ENCODE measurements around the gene GNAI3. TPM values are rescaled to one million over a fixed set of nuclear protein-coding genes. Genes with fewer than 3 reads are reported as not detected.

GNAI3 gene
- total RNA-seq, 1 donor from 2014 or later = 16.3 TPM

GRCh38 chr1:109631513-109632505 lies 83.4 kb downstream of the GNAI3 start:
- FAIRE-seq (no peak), DNase-seq (ENCODE audit: low spot score in 2 of 2) (no peak)

DNA sequence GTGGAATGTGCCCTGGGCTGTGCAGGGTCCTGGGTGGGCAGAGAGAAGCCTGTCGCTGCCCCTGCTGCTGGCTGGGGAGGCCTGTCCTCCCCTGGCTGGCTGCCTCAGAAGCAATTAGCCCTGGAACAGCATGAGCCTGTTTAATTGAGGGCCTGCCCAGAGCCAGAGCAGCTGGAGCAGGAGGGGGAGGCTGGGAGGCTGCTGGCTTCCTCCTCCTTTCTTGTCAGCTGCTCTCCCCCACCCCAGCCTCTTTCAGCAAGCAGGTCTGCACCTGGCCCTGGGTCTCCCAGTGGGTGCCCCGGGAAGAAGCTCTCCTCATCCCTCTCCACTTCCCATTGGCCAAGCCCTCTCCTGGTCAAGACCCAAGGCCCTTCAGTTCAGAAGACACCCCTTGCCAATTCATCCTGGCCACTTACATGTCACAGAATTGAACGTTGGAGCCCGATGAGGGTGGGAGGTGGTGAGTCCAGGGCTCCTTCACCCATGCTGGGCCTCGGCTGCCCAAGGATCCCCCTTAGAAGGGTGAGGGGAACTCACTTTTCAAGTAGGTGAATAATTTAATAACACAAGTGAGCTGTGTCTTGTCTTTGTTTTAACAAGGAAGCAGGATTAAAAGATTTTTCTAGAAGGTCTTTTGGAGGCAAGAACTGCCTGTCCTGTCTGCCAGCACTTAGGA lies 84.4 kb downstream of the GNAI3 start:
- DNase-seq (ENCODE audit: low spot score in 2 of 2) (peak in 1 of 2 donors; percentile 73), FAIRE-seq (no peak)

GRCh38 chr1:109634292-109634691 lies 85.9 kb downstream of the GNAI3 start:
- no peak for DNase-seq (ENCODE audit: low spot score in 2 of 2)
- no peak for FAIRE-seq

DNA sequence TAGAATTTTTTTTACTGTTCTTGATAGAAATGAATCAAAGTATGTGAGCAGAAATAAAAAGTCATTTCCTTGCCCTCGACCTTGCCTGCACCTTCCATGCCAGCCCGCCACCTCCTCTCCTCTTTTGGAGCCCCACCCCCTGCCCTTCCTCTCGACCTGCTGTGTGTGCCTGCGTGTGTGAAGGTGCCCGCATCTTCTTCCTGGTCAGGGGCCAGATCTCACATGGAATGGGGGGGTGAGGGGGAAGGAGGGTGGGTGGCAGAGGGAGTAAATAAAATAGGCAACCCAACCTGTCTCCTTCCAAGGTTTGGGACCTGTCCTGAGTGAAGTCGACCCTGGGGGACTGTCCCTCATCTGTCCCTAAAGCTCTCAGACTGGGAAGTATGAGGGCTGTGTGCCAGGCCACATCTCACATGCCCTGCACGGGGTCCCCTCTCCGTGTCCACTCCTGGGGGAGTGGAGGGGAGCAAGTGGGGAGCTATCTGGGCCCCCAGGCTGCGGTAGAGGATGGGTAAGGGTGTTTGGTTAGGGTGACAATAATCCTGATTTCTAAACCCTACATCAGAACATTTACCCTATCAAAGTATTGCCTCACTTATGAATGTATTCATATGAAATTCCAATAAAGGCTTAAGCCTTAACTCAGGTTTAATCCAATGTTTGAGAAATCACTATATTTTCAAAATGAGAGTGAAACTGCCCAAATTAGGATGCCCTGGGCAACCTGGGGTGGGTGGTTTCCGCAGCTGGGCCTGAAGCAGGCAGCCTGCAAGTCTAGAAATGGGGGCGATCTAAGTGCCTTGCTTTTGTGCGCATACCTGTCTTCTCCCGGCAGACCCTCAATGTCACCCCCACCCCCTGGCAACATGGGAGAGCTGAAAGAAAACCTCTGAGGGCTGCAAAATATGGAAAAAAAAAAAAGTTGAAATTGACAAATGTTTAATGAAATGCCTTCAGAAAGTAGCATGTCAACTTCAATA lies 86.6 kb downstream of the GNAI3 start:
- DNase-seq (ENCODE audit: low spot score in 2 of 2) (peak in 1 of 2 donors; percentile 2), FAIRE-seq (no peak)

- no peak for FAIRE-seq
Observed at GRCh38 chr1:109635862-109636200, 87.4 kb downstream of the GNAI3 start.

GRCh38 chr1:109636201-109636952 lies 88.0 kb downstream of the GNAI3 start:
- DNase-seq (ENCODE audit: low spot score in 2 of 2) (no peak), FAIRE-seq (no peak)

More at GRCh38 chr1:109635862-109636200, 87.4 kb downstream of the GNAI3 start:
- DNase-seq (ENCODE audit: low spot score in 2 of 2) = no peak

- no peak for FAIRE-seq
Observed at GRCh38 chr1:109637446-109637845, 89.0 kb downstream of the GNAI3 start.

DNA sequence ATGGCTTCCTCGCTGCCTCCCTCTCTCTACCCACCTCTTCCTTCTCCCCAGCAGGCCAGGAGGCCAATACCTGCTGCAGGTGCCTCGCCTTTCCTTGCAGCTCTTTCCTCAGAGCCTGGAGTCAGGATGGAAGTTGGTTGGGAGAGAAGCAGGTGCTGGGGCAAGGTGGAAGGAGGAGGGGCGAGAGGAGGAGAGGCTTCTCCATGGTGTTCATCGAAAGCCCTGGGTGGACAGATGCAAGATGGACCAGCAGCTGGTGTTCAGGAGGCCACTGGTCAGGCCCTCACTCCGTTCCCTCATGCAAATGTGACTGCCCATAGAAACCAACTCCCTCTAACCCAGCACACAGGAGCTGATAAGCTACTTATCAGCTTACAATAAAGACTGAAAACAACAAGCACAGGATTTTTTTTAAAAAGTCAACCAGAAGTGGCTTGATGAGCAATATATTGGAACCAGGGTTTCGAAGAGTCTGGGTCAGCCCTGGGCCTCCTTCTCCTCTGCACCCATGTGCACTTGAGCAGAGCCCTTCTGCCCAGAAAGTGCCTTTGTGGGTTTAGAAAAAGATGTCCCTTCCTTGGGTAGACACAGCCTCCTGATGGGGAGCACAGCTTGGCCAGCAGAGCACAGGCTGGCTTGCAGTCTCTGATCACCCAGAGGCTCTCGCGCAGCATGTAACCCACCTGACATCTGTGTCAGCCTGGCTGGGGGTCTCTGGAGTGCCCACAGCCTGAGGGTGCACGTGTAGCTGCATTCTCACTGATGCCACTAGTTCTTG lies 90.8 kb downstream of the GNAI3 start:
- FAIRE-seq = no peak
- no peak for DNase-seq (ENCODE audit: low spot score in 2 of 2)

More at GRCh38 chr1:109637446-109637845, 89.0 kb downstream of the GNAI3 start:
- DNase-seq (ENCODE audit: low spot score in 2 of 2) = no peak

DNA sequence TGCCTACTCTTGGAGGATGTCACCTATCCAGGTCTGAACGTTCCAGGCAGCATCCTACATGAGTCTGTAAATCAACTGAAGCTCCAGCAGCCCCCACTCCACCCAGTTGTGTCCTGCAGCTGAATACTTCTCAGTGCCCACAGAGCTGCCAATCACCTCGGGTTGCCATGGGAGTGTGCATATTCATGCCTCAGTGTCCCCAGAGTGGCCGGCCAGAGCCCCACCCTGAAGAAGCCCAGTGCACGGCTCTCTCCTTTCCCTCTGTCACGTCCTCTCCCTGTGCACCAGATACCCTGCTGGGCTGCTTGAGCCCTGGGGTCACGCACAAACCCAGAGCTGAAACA lies 91.4 kb downstream of the GNAI3 start:
- FAIRE-seq (no peak), DNase-seq (ENCODE audit: low spot score in 2 of 2) (no peak)

DNA sequence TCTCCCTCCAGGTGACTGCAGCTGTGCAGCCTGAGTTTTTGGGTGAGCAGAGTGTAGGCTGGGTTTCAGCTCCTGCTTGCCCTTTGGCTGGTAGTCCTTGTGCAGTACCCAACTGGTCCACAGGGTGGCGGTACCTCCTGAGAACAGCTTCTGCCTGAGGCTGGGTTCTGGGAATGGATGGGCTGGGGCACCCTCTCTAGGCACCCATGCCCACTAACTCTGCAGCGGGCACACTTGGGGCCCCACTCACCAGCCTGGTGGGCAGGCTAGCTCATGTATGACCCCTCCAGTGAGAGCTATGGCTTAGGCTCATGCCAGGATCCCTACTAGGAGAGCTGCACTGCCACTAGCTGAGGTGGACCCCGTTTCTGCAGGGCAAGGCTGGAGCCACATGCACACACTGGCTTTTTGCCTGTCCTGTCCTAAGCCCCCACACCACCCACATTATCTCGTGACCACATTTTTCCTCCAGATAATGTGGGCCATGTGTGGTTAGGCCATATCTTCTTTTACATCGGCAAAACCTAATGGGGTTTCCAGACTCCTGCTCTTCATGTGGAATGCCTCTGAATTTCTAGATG lies 92.0 kb downstream of the GNAI3 start:
- DNase-seq (ENCODE audit: low spot score in 2 of 2) = peak in 1 of 2 donors; percentile 54
- FAIRE-seq = no peak

DNA sequence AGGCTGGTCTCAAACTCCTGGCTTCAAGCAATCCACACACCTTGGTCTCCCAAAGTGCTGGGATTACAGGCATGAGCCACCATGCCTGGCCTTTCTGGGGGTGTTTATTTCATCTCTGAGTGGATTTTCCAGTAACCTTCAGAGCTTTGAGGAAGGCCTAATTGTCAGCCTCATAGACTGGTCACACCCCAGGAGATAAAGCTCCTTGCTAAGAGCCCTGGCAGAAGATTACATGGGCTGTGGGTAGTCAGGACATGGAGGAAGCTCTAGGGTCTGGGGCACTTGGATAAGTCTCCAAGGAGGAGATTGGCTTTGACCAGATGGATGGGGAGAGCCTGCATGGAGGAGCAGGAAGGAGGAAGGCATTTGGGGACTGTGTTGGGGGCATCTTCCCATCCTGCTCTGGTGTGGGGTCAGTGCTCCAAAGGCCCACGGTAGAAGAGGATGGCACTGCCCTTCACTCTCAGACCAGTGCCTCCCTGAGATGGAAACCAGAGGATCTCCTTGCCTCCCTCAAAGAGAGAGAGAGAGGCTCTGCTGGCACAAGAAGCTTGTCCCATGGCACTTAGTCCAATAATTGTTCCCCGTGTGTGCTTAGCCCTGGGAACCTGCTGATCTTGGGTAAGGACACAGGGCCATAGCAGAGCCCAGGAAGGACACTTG lies 92.8 kb downstream of the GNAI3 start:
- no peak for DNase-seq (ENCODE audit: low spot score in 2 of 2)
- FAIRE-seq = no peak

DNA sequence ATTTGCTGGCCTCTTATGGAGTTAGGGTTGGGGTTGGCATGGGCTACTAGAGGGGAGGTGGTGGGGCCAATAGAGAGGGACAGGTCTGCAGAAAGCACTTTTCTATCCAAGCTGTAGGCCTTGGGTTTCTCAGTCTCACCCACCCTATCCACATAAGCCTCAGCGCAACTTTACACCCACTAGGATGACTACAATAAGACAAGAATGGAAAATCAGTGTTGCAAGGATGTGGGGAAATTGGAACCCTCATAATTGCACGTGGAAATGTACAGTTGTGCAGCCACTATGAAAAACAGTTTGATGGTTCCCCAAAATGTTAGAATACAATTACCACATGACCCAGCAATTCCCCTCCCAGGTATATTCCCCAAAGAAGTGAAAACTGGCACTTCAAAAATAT lies 93.4 kb downstream of the GNAI3 start:
- no peak for DNase-seq (ENCODE audit: low spot score in 2 of 2)
- no peak for FAIRE-seq

GRCh38 chr1:109642626-109643025 lies 94.2 kb downstream of the GNAI3 start:
- no peak for DNase-seq (ENCODE audit: low spot score in 2 of 2)
- FAIRE-seq = no peak

DNA sequence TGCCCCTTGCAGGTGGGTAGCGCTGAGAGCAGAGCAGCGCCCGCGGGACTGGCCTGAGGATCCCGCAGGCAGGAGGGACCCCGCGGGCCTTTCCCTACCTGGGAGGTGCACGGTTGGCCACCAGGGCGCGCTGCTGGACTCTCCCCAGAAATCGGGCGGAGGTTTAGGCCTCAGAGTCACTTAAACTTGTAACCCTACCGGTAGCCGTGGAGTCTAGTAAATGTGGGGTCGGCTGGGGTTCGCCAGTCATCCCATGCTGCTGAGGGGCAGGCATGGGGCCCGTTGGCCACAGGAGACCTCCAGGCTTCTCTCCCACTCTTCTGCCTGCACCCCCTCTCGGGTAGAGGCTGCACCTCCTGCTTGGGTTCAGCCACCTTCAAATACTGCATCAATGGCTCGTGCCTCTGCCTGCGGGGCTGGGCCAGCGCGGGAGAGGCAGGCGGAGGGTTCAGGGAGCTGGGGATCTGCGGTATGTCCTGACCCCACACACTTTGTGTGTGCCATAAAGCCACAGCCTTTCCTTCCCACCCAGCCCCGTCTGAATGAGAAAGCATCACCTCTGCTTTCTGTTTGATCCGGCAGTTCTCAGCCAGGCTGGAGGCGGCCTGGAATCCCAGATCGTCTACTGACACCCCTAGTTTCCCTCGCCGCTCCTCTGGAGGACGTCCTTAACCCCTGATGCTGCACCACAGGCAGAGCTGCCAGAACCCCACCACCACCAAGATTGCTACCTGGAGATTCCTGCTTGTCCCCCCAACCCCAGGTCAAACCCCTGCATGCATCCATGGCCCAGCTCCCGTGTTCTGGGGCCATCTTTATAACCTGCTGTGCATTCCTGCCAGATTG lies 95.2 kb downstream of the GNAI3 start:
- FAIRE-seq (no peak), DNase-seq (ENCODE audit: low spot score in 2 of 2) (peak in 1 of 2 donors; percentile 28)

DNA sequence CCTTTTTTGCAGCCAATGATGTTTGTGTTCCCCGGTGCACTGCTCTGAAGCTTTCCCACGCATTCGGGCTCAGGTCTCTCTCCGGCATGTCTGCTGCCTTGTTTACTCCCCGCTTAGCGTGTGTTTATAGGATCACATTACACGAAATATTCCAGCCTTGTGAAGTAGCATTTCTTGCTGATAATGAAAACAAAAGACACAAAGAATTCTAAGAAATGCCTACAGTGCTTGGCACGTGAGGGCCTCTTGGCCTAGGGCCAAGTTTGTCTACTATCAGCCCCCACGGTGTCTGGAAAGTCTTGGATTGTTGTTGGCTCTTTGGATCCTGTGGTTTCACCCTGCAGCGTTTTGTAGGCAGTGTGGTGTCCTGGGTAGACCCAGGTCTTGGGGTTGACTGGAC lies 96.3 kb downstream of the GNAI3 start:
- FAIRE-seq = no peak
- DNase-seq (ENCODE audit: low spot score in 2 of 2) = no peak

- DNase-seq (ENCODE audit: low spot score in 2 of 2) = no peak
- FAIRE-seq = no peak
Observed at GRCh38 chr1:109649491-109649914, 101.1 kb downstream of the GNAI3 start.

GRCh38 chr1:109650609-109651008 lies 102.2 kb downstream of the GNAI3 start:
- FAIRE-seq = no peak
- DNase-seq (ENCODE audit: low spot score in 2 of 2) = no peak
